ENCODE data around the gene PIWIL1. TPM values are rescaled to one million over a fixed set of nuclear protein-coding genes. Genes with fewer than 3 reads are reported as not detected.

PIWIL1 gene
- total and polyA plus RNA-seq, 3 donors from 2014 or later = 53.0 to 203 (median 71.7) TPM

GRCh38 chr12:130298322-130299021, 39.2 kb upstream of the PIWIL1 start:
- intact Hi-C loops (cut with DNase I; ENCODE audit: low total_unique reads) = no loop called here
- H3K4me1 ChIP-seq = no peaks in the 10 kb centered on the region
- WGBS, 2 donors = 80 to 86% methylated on average over 4 to 5 of the region's 5 CpGs
- TF ChIP-seq POLR2A (IDR thresholded peaks at IDR 0.05) (no peak), CTCF (IDR thresholded peaks at IDR 0.05) (no peak)
- no peaks in the 10 kb centered on the region for H3K9me3 ChIP-seq
- H3K27me3 ChIP-seq = no peaks in the 10 kb centered on the region
- H3K4me3 ChIP-seq = no peak overlapping the region
- H3K36me3 ChIP-seq (ENCODE audit: low read depth, missing control alignments) = no peaks in the 10 kb centered on the region
- no peak overlapping the region for H3K27ac ChIP-seq
- no peak for DNase-seq

- intact Hi-C loops (cut with DNase I; ENCODE audit: low total_unique reads) = no loop called here
- Histone ChIP-seq H3K27me3 (no peaks in the 10 kb centered on the region), H3K9me3 (no peaks in the 10 kb centered on the region), H3K4me3 (no peak overlapping the region), H3K36me3 (ENCODE audit: low read depth, missing control alignments) (no peaks in the 10 kb centered on the region), H3K27ac (no peak overlapping the region), H3K4me1 (no peaks in the 10 kb centered on the region)
- no peak for DNase-seq
- WGBS, 2 donors = 67 to 70% methylated on average over 6 of the region's 6 CpGs
- no peak for TF ChIP-seq CTCF (IDR thresholded peaks at IDR 0.05)
- no peak for TF ChIP-seq POLR2A (IDR thresholded peaks at IDR 0.05)
Observed at GRCh38 chr12:130299574-130299973, 38.1 kb upstream of the PIWIL1 start.

GRCh38 chr12:130300090-130300489, 37.6 kb upstream of the PIWIL1 start:
- WGBS, 2 donors = 80 to 87% methylated on average over 4 of the region's 4 CpGs

GRCh38 chr12:130300737-130301535, 36.8 kb upstream of the PIWIL1 start:
- H3K36me3 ChIP-seq (ENCODE audit: low read depth, missing control alignments) = no peaks in the 10 kb centered on the region
- H3K27ac ChIP-seq = no peak overlapping the region
- intact Hi-C loops (cut with DNase I; ENCODE audit: low total_unique reads) = no loop called here
- no peak overlapping the region for H3K4me3 ChIP-seq
- no peak for DNase-seq
- H3K9me3 ChIP-seq = no peaks in the 10 kb centered on the region
- WGBS, 2 donors = 42 to 47% methylated on average over 18 to 21 of the region's 21 CpGs
- no peaks in the 10 kb centered on the region for H3K4me1 ChIP-seq
- TF ChIP-seq POLR2A (IDR thresholded peaks at IDR 0.05) (no peak), CTCF (IDR thresholded peaks at IDR 0.05) (no peak)
- H3K27me3 ChIP-seq = no peaks in the 10 kb centered on the region

More at GRCh38 chr12:130300090-130300489, 37.6 kb upstream of the PIWIL1 start:
- no peaks in the 10 kb centered on the region for H3K36me3 ChIP-seq (ENCODE audit: low read depth, missing control alignments)
- no peaks in the 10 kb centered on the region for H3K4me1 ChIP-seq
- intact Hi-C loops (cut with DNase I; ENCODE audit: low total_unique reads) = no loop called here
- no peak overlapping the region for H3K27ac ChIP-seq
- H3K9me3 ChIP-seq = no peaks in the 10 kb centered on the region
- no peaks in the 10 kb centered on the region for H3K27me3 ChIP-seq
- no peak overlapping the region for H3K4me3 ChIP-seq
- DNase-seq = no peak
- TF ChIP-seq POLR2A (IDR thresholded peaks at IDR 0.05) (no peak), CTCF (IDR thresholded peaks at IDR 0.05) (no peak)
